Mesendoderm (in vitro differentiated cells): ENCODE data around the gene OR7C2.

ENCODE experiments used
- DNase-seq: peaks from one replicate; pipeline ENCODE4 v3.0.0; 2013
- H2AK5ac ChIP-seq: 2 replicates; pipeline ENCODE4 v1.6.1; 2013; ENCODE audit warnings: low read length, inconsistent platforms
- H2BK120ac ChIP-seq: 2 replicates; pipeline ENCODE4 v1.6.1; 2013; ENCODE audit warnings: low read depth, mild to moderate bottlenecking, low read length, moderate library complexity, mixed read lengths
- H2BK15ac ChIP-seq: replicated peaks from 2 replicates; pipeline ENCODE4 v1.6.1; 2013; ENCODE audit warnings: low read depth, mild to moderate bottlenecking, moderate library complexity
- H2BK5ac ChIP-seq: 2 replicates; pipeline ENCODE4 v1.6.1; 2013; ENCODE audit warnings: low read length, inconsistent platforms
- H3K18ac ChIP-seq: 2 replicates; pipeline ENCODE4 v1.6.1; 2013; ENCODE audit warnings: mild to moderate bottlenecking, low read length, mixed read lengths
- H3K23ac ChIP-seq: one replicate; pipeline ENCODE4 v1.6.1; 2013; ENCODE audit warnings: low read length
- H3K27ac ChIP-seq: 2 replicates; pipeline ENCODE4 v1.5.1; 2013; ENCODE audit warnings: low read depth, mild to moderate bottlenecking, inconsistent platforms, low read length, moderate library complexity
- H3K27me3 ChIP-seq: 2 replicates; pipeline ENCODE4 v1.6.1; 2013; ENCODE audit warnings: low read length, control low read depth, mild to moderate bottlenecking, inconsistent platforms; ENCODE audit not compliant: insufficient read depth, poor library complexity
- H3K36me3 ChIP-seq: 2 replicates; pipeline ENCODE4 v1.6.1; 2013; ENCODE audit warnings: low read length, inconsistent platforms; ENCODE audit not compliant: control insufficient read depth, insufficient read depth
- H3K4ac ChIP-seq: one replicate; pipeline ENCODE4 v1.6.1; 2013; ENCODE audit warnings: low read depth, mild to moderate bottlenecking, low read length, moderate library complexity
- H3K4me1 ChIP-seq: 2 replicates; pipeline ENCODE4 v1.6.1; 2013; ENCODE audit warnings: low read depth, low read length, inconsistent platforms; ENCODE audit not compliant: control insufficient read depth
- H3K4me2 ChIP-seq: 2 replicates; pipeline ENCODE4 v1.6.1; 2013; ENCODE audit warnings: low read length
- H3K4me3 ChIP-seq: 2 replicates; pipeline ENCODE4 v1.5.1; 2013; ENCODE audit warnings: mild to moderate bottlenecking, low read length
- H3K56ac ChIP-seq: one replicate; pipeline ENCODE4 v1.6.1; 2013; ENCODE audit warnings: low read length
- H3K79me1 ChIP-seq: 2 replicates; pipeline ENCODE4 v1.6.1; 2013; ENCODE audit warnings: low read length, inconsistent platforms
- H3K79me2 ChIP-seq: 2 replicates; pipeline ENCODE4 v1.6.1; 2013; ENCODE audit warnings: mild to moderate bottlenecking, low read length; ENCODE audit not compliant: control insufficient read depth, insufficient read depth
- H3K9ac ChIP-seq: 2 replicates; pipeline ENCODE4 v1.6.1; 2013; ENCODE audit warnings: low read length, inconsistent platforms
- H4K5ac ChIP-seq: one replicate; pipeline ENCODE4 v1.6.1; 2013; ENCODE audit warnings: low read length
- H4K8ac ChIP-seq: one replicate; pipeline ENCODE4 v1.6.1; 2013; ENCODE audit warnings: low read depth, mild to moderate bottlenecking, control low read depth, low read length, moderate library complexity
- WGBS: extraction: QIAGEN DNeasy Blood & Tissue Kit; methylation state at CpG from one replicate; pipeline ENCODE4 v1.1.7; 2013; ENCODE audit warnings: low lambda C conversion rate, missing lambda C conversion rate; ENCODE audit not compliant: insufficient coverage; ENCODE audit errors: extremely low coverage; 5-methylcytosine and 5-hydroxymethylcytosine counted together

Gene OR7C2

GRCh38 chr19:14979476-14980255, 38.4 kb downstream of the OR7C2 start, which contains the start of gene SLC1A6:
Gene SLC1A6 (minus strand): TSS chr19:14979864. CDS start chr19:14972910, 6,954 bp downstream.
- Histone ChIP-seq H2BK120ac (no peak within 1 kb of the TSS), H4K8ac (no peak within 1 kb of the TSS), H3K27ac (no peak within 1 kb of the TSS), H3K4me1 (no peaks in the 10 kb centered on the region), H3K56ac (peak within 1 kb of the TSS; percentile 69), H2BK15ac (no peak within 1 kb of the TSS), H3K18ac (peak within 1 kb of the TSS; percentile 32), H3K36me3 (no peaks in the 10 kb centered on the region), H3K79me2 (no peaks in the 10 kb centered on the region), H3K4ac (no peak within 1 kb of the TSS), H3K4me3 (peak within 1 kb of the TSS; percentile 4), H4K5ac (no peak within 1 kb of the TSS), H3K79me1 (no peaks in the 10 kb centered on the region), H2BK5ac (no peak within 1 kb of the TSS), H2AK5ac (no peak within 1 kb of the TSS), H3K27me3 (no peaks in the 10 kb centered on the region), H3K23ac (peak within 1 kb of the TSS; percentile 35), H3K9ac (peak within 1 kb of the TSS; percentile 15), H3K4me2 (peak within 1 kb of the TSS; percentile 71)
- WGBS: no CpG with 5 or more reads among the region's 84 CpGs
- peak; percentile 65 for DNase-seq

- Histone ChIP-seq H3K27ac (no peak overlapping the region), H4K8ac (no peak overlapping the region), H2BK15ac (no peak overlapping the region), H3K4me3 (no peak overlapping the region), H4K5ac (no peak overlapping the region), H3K36me3 (no peaks in the 10 kb centered on the region), H3K4me1 (no peaks in the 10 kb centered on the region), H3K18ac (no peak overlapping the region), H3K79me2 (no peaks in the 10 kb centered on the region), H3K4me2 (no peak overlapping the region), H2BK120ac (no peak overlapping the region), H3K9ac (no peak overlapping the region), H3K4ac (no peak overlapping the region), H2AK5ac (no peak overlapping the region), H3K79me1 (no peaks in the 10 kb centered on the region), H2BK5ac (no peak overlapping the region), H3K56ac (no peak overlapping the region), H3K23ac (no peak overlapping the region), H3K27me3 (no peaks in the 10 kb centered on the region)
- DNase-seq: no peak
- WGBS: no CpG with 5 or more reads among the region's 5 CpGs
These were observed 43.8 kb downstream of the OR7C2 start for GRCh38 chr19:14985133-14985532.
